HepG2 (cell line): Measurements from ENCODE around the gene SLC26A4. TPM values are rescaled to one million over a fixed set of nuclear protein-coding genes. Genes with fewer than 3 reads are reported as not detected.

Source experiments
- ATAC-seq: fragments of 200-7000 bp; cut with Tn5 transposase; 3 replicates; pipeline ENCODE4 v1.9.1; 2020; ENCODE audit warnings: mild to moderate bottlenecking, moderate library complexity
- BruUV-seq: library from RNA; stranded (reverse); fragments of 400-500 nt; replicated peaks from 2 replicates; lab custom pipeline; 2021; lab: Mats Ljungman, UMichigan
- CTCF ChIA-PET: fragments of 300-600 bp; formaldehyde crosslinking; extraction: SDS; loops from one replicate; lab custom pipeline; 2021; ENCODE audit warnings: low total read pairs, inconsistent platforms, low intra/inter-chr PET ratio; lab: Yijun Ruan, JAX
- POLR2A ChIA-PET: fragments of 350-600 bp; sonication (Branson Sonifier 250); formaldehyde crosslinking; loops from one replicate; lab custom pipeline; 2020; ENCODE audit warnings: antibody characterized with exemption, inconsistent platforms; lab: Yijun Ruan, JAX
- DNase-seq: peaks from one replicate; pipeline ENCODE4 v3.0.0-alpha.2; 2015; ENCODE audit warnings: low spot score
- FAIRE-seq: peaks from 3 replicates; lab custom pipeline; 2011; peaks lifted over from hg19 to GRCh38; lab: Jason Lieb, UNC
- H2AFZ ChIP-seq: one replicate; pipeline ENCODE4 v1.6.1; 2011; ENCODE audit warnings: low read length, inconsistent platforms
- H3K27ac ChIP-seq: fragments of 300-600 bp; 3 replicates; pipeline ENCODE4 v1.8.0; 2011; ENCODE audit warnings: mixed run types, mild to moderate bottlenecking, mixed read lengths, low read length, inconsistent platforms; ENCODE audit not compliant: insufficient read depth; ENCODE audit errors: extremely low read length
- H3K27me3 ChIP-seq, 2 experiments: fragments of 200-600 bp in 1 of 2; 2 replicates in 1 of 2; 3 replicates in 1 of 2; pipeline versions ENCODE4 v1.6.0 to v1.8.0; 2011; ENCODE audit warnings: low read length in 2 of 2, mild to moderate bottlenecking in 2 of 2, moderate library complexity in 2 of 2, inconsistent platforms in 1 of 2; ENCODE audit not compliant: insufficient read depth in 2 of 2, control insufficient read depth in 1 of 2
- H3K36me3 ChIP-seq, 2 experiments: fragments of 200-600 bp in 1 of 2; replicated peaks in 1 of 2; 2 replicates in 1 of 2; 3 replicates in 1 of 2; pipeline versions ENCODE4 v1.5.1 to v1.8.0; 2011; ENCODE audit warnings: low read length in 2 of 2, inconsistent platforms in 1 of 2; ENCODE audit not compliant: insufficient read depth in 2 of 2, control insufficient read depth in 1 of 2
- H3K4me1 ChIP-seq: 2 replicates; pipeline ENCODE4 v1.5.1; 2012; ENCODE audit warnings: low read length, inconsistent platforms; ENCODE audit not compliant: insufficient read depth
- H3K4me2 ChIP-seq: 2 replicates; pipeline ENCODE4 v1.6.0; 2011; ENCODE audit warnings: low read depth, low read length, inconsistent platforms
- H3K4me3 ChIP-seq, 3 experiments: fragments of 200-600 bp in 1 of 3; sonication (generic), shearing (Covaris generic) in 1 of 3; replicated peaks in 1 of 3; 2 replicates each; pipeline ENCODE4 v1.5.1; 2011 to 2016; ENCODE audit warnings: low read length in 3 of 3, inconsistent platforms in 2 of 3, low read depth in 2 of 3, mild to moderate bottlenecking in 2 of 3, control low read depth in 1 of 3, mixed read lengths in 1 of 3; ENCODE audit not compliant: insufficient read depth in 1 of 3
- H3K79me2 ChIP-seq: one replicate; pipeline ENCODE4 v1.6.1; 2011; ENCODE audit warnings: low read length, inconsistent platforms; ENCODE audit not compliant: insufficient read depth
- H3K9ac ChIP-seq: 2 replicates; pipeline ENCODE4 v1.6.0; 2011; ENCODE audit warnings: mild to moderate bottlenecking, low read depth, low read length, inconsistent platforms; ENCODE audit not compliant: insufficient read depth
- H3K9me3 ChIP-seq: 2 replicates; pipeline ENCODE4 v1.5.1; 2012; ENCODE audit warnings: mild to moderate bottlenecking, low read length
- H4K20me1 ChIP-seq: 2 replicates; pipeline ENCODE4 v1.6.0; 2011; ENCODE audit warnings: inconsistent platforms, mild to moderate bottlenecking, low read length, moderate library complexity; ENCODE audit not compliant: insufficient read depth
- RARG ChIP-seq: sonication (generic); formaldehyde crosslinking; IDR thresholded peaks from 2 replicates; pipeline ENCODE4 v1.4.0; 2020; ENCODE audit warnings: low read depth, mild to moderate bottlenecking, missing genetic modification reagents
- RERE ChIP-seq: IDR thresholded peaks from 2 replicates; pipeline ENCODE4 v1.6.1; 2016; ENCODE audit warnings: low read depth, missing genetic modification reagents, missing compliant biosample characterization
- YY1 ChIP-seq: IDR thresholded peaks from 2 replicates; pipeline ENCODE4 v1.6.1; 2011; ENCODE audit warnings: low read length, low read depth, moderate library complexity, mild to moderate bottlenecking; ENCODE audit not compliant: insufficient read depth, insufficient replicate concordance
- ZNF235 ChIP-seq: sonication (generic); formaldehyde crosslinking; IDR thresholded peaks from 2 replicates; pipeline ENCODE4 v1.8.1; 2023; ENCODE audit warnings: mild to moderate bottlenecking, missing genetic modification reagents, borderline replicate concordance
- ZNF331 ChIP-seq: sonication (generic); formaldehyde crosslinking; IDR thresholded peaks from 2 replicates; pipeline ENCODE4 v1.4.0; 2020; ENCODE audit warnings: missing genetic modification reagents
- WGBS: methylation state at CpG from one replicate; pipeline ENCODE4 v1.1.6; 2017; ENCODE audit warnings: low lambda C conversion rate; 5-methylcytosine and 5-hydroxymethylcytosine counted together
- in situ Hi-C: cut with HindIII; loops from 2 replicates; pipeline ENCODE4 v1.10.0; 2017; ENCODE audit warnings: low pct_unique_long_range_greater_than_20kb; ENCODE audit not compliant: extremely low pct_ligation_motif_present
- intact Hi-C: fragments of 100-400 bp; cut with micrococcal nuclease; formaldehyde crosslinking; loops from one replicate; pipeline ENCODE4 v1.10.0; 2022; ENCODE audit not compliant: unreplicated experiment
- polyA plus RNA-seq, 8 experiments: library from polyadenylated mRNA; depleted of rRNA in 3 of 8; stranded (reverse) in 7 of 8; unstranded in 1 of 8; fragments of >200 nt; fragmentation: Illumina TruSeq in 4 of 8; extraction: Trizol in 4 of 8; gene quantifications; 2 replicates each; pipeline versions ENCODE4 v1.2.1 to v1.2.3, GENCODE V29; 2011 to 2016; ENCODE audit warnings: low read depth in 4 of 8, missing spikeins in 1 of 8, mixed read lengths in 1 of 8; ENCODE audit not compliant: insufficient read depth in 1 of 8
- total RNA-seq, 5 experiments: library from RNA; depleted of rRNA; stranded (reverse); fragments of >200 nt; fragmentation: Illumina TruSeq; extraction: Trizol; gene quantifications; 2 replicates each; pipeline ENCODE4 v1.2.3, GENCODE V29; 2016; ENCODE audit warnings: low read depth in 1 of 5

The SLC26A4 gene
- total and polyA plus RNA-seq, 2 of the 13 experiments (the other 11 are each of a cell fraction or from before 2014, with no cell fraction given) = 0.08 to 0.11 TPM

GRCh38 chr7:107715531-107715930 lies 54.9 kb downstream of the SLC26A4 start:
- BruUV-seq = no TSS peak
- Histone ChIP-seq H3K9me3 (no peaks in the 10 kb centered on the region), H4K20me1 (no peaks in the 10 kb centered on the region), H3K4me3 (no peak overlapping the region), H3K36me3 (no peaks in the 10 kb centered on the region), H3K27ac (no peak overlapping the region), H3K79me2 (no peaks in the 10 kb centered on the region), H3K4me1 (no peaks in the 10 kb centered on the region), H2AFZ (no peak overlapping the region), H3K4me2 (no peak overlapping the region), H3K9ac (no peak overlapping the region), H3K27me3 (no peaks in the 10 kb centered on the region; a peak in 1 of 5 replicates)
- no peak for FAIRE-seq
- ATAC-seq = no peak
- in situ Hi-C loops (loop anchor here (25.0 kb wide), 1 partner anchor 503 kb away; no protein-coding TSS in a partner anchor), intact Hi-C loops (no loop called here)
- POLR2A ChIA-PET = no interaction called here
- TF ChIP-seq ZNF331 (no peak), RARG (CRISPR knock-in tag) (no peak), ZNF235 (no peak), RERE (no peak), YY1 (no peak)
- no peak for DNase-seq
- CTCF ChIA-PET = no interaction called here
- WGBS = 36% methylated on average over 6 of the region's 6 CpGs
